B cell (primary cell): ENCODE measurements around the gene MRPL19.

Experiments
- CTCF ChIP-seq: fragments of 200-600 bp; IDR thresholded peaks from one replicate; pipeline ENCODE4 v1.8.0; 2022; ENCODE audit warnings: antibody characterized with exemption, mild to moderate bottlenecking
- EZH2 ChIP-seq: IDR thresholded peaks from 2 replicates; pipeline ENCODE4 v1.6.1; 2012; ENCODE audit warnings: borderline replicate concordance, low read depth, mild to moderate bottlenecking, moderate library complexity, low read length; ENCODE audit not compliant: insufficient read depth, poor library complexity, severe bottlenecking

- TF ChIP-seq CTCF = no peak
- TF ChIP-seq EZH2 = no peak
Observed at GRCh38 chr2:75603477-75603876, 43.1 kb upstream of the MRPL19 start.
